Measurements from ENCODE around the gene CIPC.
A peak's percentile ranks its signal among the peaks of the same experiment; 100 is the strongest.

- TF ChIP-seq POLR2A (IDR thresholded peaks at IDR 0.05) (no peak), CTCF (IDR thresholded peaks at IDR 0.05) (peak in 3 of 7 experiments; percentile 55 to 86 (median 74)), POLR2AphosphoS5 (IDR thresholded peaks at IDR 0.05) (peak in 1 of 3 donors; percentile 6)
These were observed 26.6 kb downstream of the CIPC start for GRCh38 chr14:77124345-77125280.

All from stomach (tissue), 4 donors.